Raji (cell line): ENCODE data around the gene EIF4G1.

Experiments used
- POLR2A ChIP-seq: IDR thresholded peaks from 2 replicates; pipeline ENCODE4 v1.6.1; 2011; ENCODE audit warnings: low read depth, low read length, control low read depth; ENCODE audit not compliant: insufficient read depth

Gene EIF4G1

GRCh38 chr3:184361532-184361931 is 47.1 kb downstream of the EIF4G1 start, which contains the start of the genes CLCN2 and POLR2H:
CLCN2 (minus strand) TSS chr3:184361605; CDS start chr3:184361479, 126 bp downstream.
POLR2H (plus strand) TSS chr3:184361710; CDS start chr3:184363493, 1,783 bp downstream.
- TF ChIP-seq POLR2A: peak; percentile 58

GRCh38 chr3:184361932-184362667 is 47.7 kb downstream of the EIF4G1 start:
- TF ChIP-seq POLR2A: no peak; the same call in 1 of the 2 replicates

GRCh38 chr3:184362668-184363546 is 48.5 kb downstream of the EIF4G1 start:
- peak; percentile 88 for TF ChIP-seq POLR2A

GRCh38 chr3:184366619-184367289 is 52.3 kb downstream of the EIF4G1 start:
- no peak for TF ChIP-seq POLR2A

GRCh38 chr3:184368116-184368515 is 53.7 kb downstream of the EIF4G1 start:
- no peak for TF ChIP-seq POLR2A

GRCh38 chr3:184368586-184369183 is 54.3 kb downstream of the EIF4G1 start:
- TF ChIP-seq POLR2A: no peak

GRCh38 chr3:184371570-184372018 is 57.2 kb downstream of the EIF4G1 start:
- TF ChIP-seq POLR2A: no peak

- no peak for TF ChIP-seq POLR2A
Observed at GRCh38 chr3:184372296-184372821, 58.0 kb downstream of the EIF4G1 start.

- no peak for TF ChIP-seq POLR2A
Observed at GRCh38 chr3:184372911-184373310, 58.5 kb downstream of the EIF4G1 start.

- TF ChIP-seq POLR2A: no peak
Observed at GRCh38 chr3:184373422-184373821, 59.0 kb downstream of the EIF4G1 start.

- no peak for TF ChIP-seq POLR2A
Observed at GRCh38 chr3:184375747-184376461, 61.5 kb downstream of the EIF4G1 start.

GRCh38 chr3:184377374-184377773 is 63.0 kb downstream of the EIF4G1 start:
- no peak for TF ChIP-seq POLR2A

GRCh38 chr3:184377882-184378445 is 63.6 kb downstream of the EIF4G1 start, which contains the start of gene THPO:
THPO (minus strand) TSS chr3:184378207; CDS start chr3:184376259, 1,948 bp downstream.
- TF ChIP-seq POLR2A: no peak
